MM.1S (cell line): ENCODE data around the gene CSGALNACT2.

Experiments used
- DNase-seq: peaks from one replicate; pipeline ENCODE4 v3.0.0-alpha.2; 2015
- H2AFZ ChIP-seq: fragments of 300-600 bp; sonication (generic); 2 replicates; pipeline ENCODE4 v1.6.0; 2016; ENCODE audit warnings: antibody characterized with exemption, low read length
- H3F3A ChIP-seq: fragments of 300-600 bp; sonication (generic); 2 replicates; pipeline ENCODE4 v1.6.1; 2016; ENCODE audit warnings: mild to moderate bottlenecking, antibody characterized with exemption, low read length, moderate library complexity, mixed read lengths; ENCODE audit not compliant: insufficient read depth
- H3K27ac ChIP-seq: fragments of 300-600 bp; sonication (generic); 2 replicates; pipeline ENCODE4 v1.5.1; 2016; ENCODE audit warnings: mild to moderate bottlenecking, low read length
- H3K27me3 ChIP-seq: fragments of 300-600 bp; sonication (generic); replicated peaks from 2 replicates; pipeline ENCODE4 v1.6.0; 2016; ENCODE audit warnings: low read length; ENCODE audit not compliant: insufficient read depth
- H3K36me3 ChIP-seq: fragments of 300-600 bp; sonication (generic); replicated peaks from 2 replicates; pipeline ENCODE4 v1.6.1; 2016; ENCODE audit warnings: mild to moderate bottlenecking, low read length, mixed read lengths; ENCODE audit not compliant: insufficient read depth
- H3K4me1 ChIP-seq: fragments of 300-600 bp; sonication (generic); 2 replicates; pipeline ENCODE4 v1.6.1; 2016; ENCODE audit warnings: low read length, mixed read lengths
- H3K4me2 ChIP-seq: fragments of 300-600 bp; sonication (generic); 2 replicates; pipeline ENCODE4 v1.6.0; 2016; ENCODE audit warnings: low read depth, low read length
- H3K4me3 ChIP-seq: fragments of 300-600 bp; sonication (generic); 2 replicates; pipeline ENCODE4 v1.5.1; 2016; ENCODE audit warnings: low read length, mixed read lengths
- H3K79me2 ChIP-seq: fragments of 300-600 bp; sonication (generic); 2 replicates; pipeline ENCODE4 v1.6.1; 2016; ENCODE audit warnings: mixed run types, low read length, mixed read lengths
- H3K9ac ChIP-seq: fragments of 300-600 bp; sonication (generic); 2 replicates; pipeline ENCODE4 v1.6.1; 2016; ENCODE audit warnings: low read length, mixed read lengths
- H3K9me2 ChIP-seq: fragments of 300-600 bp; sonication (generic); replicated peaks from 2 replicates; pipeline ENCODE4 v1.6.1; 2016; ENCODE audit warnings: mild to moderate bottlenecking, low read length, mixed read lengths; ENCODE audit not compliant: insufficient read depth
- H3K9me3 ChIP-seq: fragments of 300-600 bp; sonication (generic); replicated peaks from 2 replicates; pipeline ENCODE4 v1.6.1; 2016; ENCODE audit warnings: mild to moderate bottlenecking, low read length, mixed read lengths; ENCODE audit not compliant: insufficient read depth
- H4K20me1 ChIP-seq: fragments of 300-600 bp; sonication (generic); 2 replicates; pipeline ENCODE4 v1.6.1; 2016; ENCODE audit warnings: mild to moderate bottlenecking, low read length, moderate library complexity, mixed read lengths; ENCODE audit not compliant: insufficient read depth
- EZH2 ChIP-seq: fragments of 300-600 bp; sonication (generic); optimal IDR thresholded peaks from 2 replicates; pipeline ENCODE3; 2017; ENCODE audit warnings: low read depth, mild to moderate bottlenecking, antibody characterized with exemption, low read length, mixed read lengths
- EZH2phosphoT487 ChIP-seq: fragments of 300-600 bp; sonication (generic); IDR thresholded peaks from 2 replicates; pipeline ENCODE4 v1.6.1; 2018; ENCODE audit warnings: antibody characterized with exemption, low read length
- TF ChIP-seq, protein P1 (sequence below): fragments of 300-600 bp; sonication (generic); IDR thresholded peaks from 2 replicates; pipeline ENCODE4 v1.5.1; 2016; ENCODE audit warnings: antibody characterized with exemption, low read length, mixed read lengths

Gene CSGALNACT2

GRCh38 chr10:43170491-43170890, 32.2 kb downstream of the CSGALNACT2 start:
- Histone ChIP-seq H3K4me2 (no peak overlapping the region), H3K79me2 (no peaks in the 10 kb centered on the region), H3K9ac (no peak overlapping the region), H4K20me1 (no peaks in the 10 kb centered on the region), H3K36me3 (no peaks in the 10 kb centered on the region), H3K27me3 (no peaks in the 10 kb centered on the region), H3K4me1 (peaks cover 26% of the 10 kb centered on the region), H3K9me2 (no peaks in the 10 kb centered on the region), H2AFZ (no peak overlapping the region), H3K4me3 (no peak overlapping the region), H3K27ac (no peak overlapping the region), H3K9me3 (no peaks in the 10 kb centered on the region), H3F3A (peaks cover 16% of the 10 kb centered on the region; the same call in 1 of the 2 replicates)
- TF ChIP-seq EZH2phosphoT487 (no peak), EZH2 (no peak)
- TF ChIP-seq, protein P1, sequence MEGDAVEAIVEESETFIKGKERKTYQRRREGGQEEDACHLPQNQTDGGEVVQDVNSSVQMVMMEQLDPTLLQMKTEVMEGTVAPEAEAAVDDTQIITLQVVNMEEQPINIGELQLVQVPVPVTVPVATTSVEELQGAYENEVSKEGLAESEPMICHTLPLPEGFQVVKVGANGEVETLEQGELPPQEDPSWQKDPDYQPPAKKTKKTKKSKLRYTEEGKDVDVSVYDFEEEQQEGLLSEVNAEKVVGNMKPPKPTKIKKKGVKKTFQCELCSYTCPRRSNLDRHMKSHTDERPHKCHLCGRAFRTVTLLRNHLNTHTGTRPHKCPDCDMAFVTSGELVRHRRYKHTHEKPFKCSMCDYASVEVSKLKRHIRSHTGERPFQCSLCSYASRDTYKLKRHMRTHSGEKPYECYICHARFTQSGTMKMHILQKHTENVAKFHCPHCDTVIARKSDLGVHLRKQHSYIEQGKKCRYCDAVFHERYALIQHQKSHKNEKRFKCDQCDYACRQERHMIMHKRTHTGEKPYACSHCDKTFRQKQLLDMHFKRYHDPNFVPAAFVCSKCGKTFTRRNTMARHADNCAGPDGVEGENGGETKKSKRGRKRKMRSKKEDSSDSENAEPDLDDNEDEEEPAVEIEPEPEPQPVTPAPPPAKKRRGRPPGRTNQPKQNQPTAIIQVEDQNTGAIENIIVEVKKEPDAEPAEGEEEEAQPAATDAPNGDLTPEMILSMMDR = no peak
- DNase-seq = no peak

- TF ChIP-seq EZH2phosphoT487 (no peak), EZH2 (no peak)
- TF ChIP-seq, protein P1 = no peak
- Histone ChIP-seq H3K4me2 (no peak overlapping the region), H3K9ac (no peak overlapping the region), H3K4me3 (no peak overlapping the region), H3K4me1 (peaks cover 14% of the 10 kb centered on the region), H3K36me3 (no peaks in the 10 kb centered on the region), H3K9me2 (no peaks in the 10 kb centered on the region), H3K27ac (no peak overlapping the region), H4K20me1 (no peaks in the 10 kb centered on the region), H2AFZ (no peak overlapping the region), H3K9me3 (no peaks in the 10 kb centered on the region), H3K79me2 (no peaks in the 10 kb centered on the region), H3K27me3 (no peaks in the 10 kb centered on the region), H3F3A (0 out of 2 replicates have a peak, but pooled peaks cover 7% of the 10 kb centered on the region)
- peak; percentile 59 for DNase-seq
Observed at GRCh38 chr10:43172645-43173044, 34.4 kb downstream of the CSGALNACT2 start.

GRCh38 chr10:43173120-43173519, 34.9 kb downstream of the CSGALNACT2 start:
- Histone ChIP-seq H3K4me2 (no peak overlapping the region), H3K36me3 (0 out of 2 replicates have a peak, but pooled peaks cover 4% of the 10 kb centered on the region)

More at GRCh38 chr10:43173120-43173519, 34.9 kb downstream of the CSGALNACT2 start:
- Histone ChIP-seq H3F3A (0 out of 2 replicates have a peak, but pooled peaks cover 7% of the 10 kb centered on the region), H3K79me2 (no peaks in the 10 kb centered on the region), H2AFZ (no peak overlapping the region), H3K27me3 (no peaks in the 10 kb centered on the region), H3K4me1 (peaks cover 14% of the 10 kb centered on the region), H4K20me1 (no peaks in the 10 kb centered on the region), H3K27ac (no peak overlapping the region), H3K9me3 (no peaks in the 10 kb centered on the region), H3K9me2 (no peaks in the 10 kb centered on the region), H3K9ac (no peak overlapping the region), H3K4me3 (no peak overlapping the region)
- DNase-seq = no peak
- no peak for TF ChIP-seq EZH2phosphoT487
- TF ChIP-seq EZH2 = no peak
- TF ChIP-seq, protein P1 = no peak
